AG08395 (cell line): ENCODE data around the gene TTC34.

Experiments used
- DNase-seq: peaks from one replicate; pipeline ENCODE4 v3.0.0; 2012; ENCODE audit warnings: mixed read lengths, low spot score

Gene TTC34

GRCh38 chr1:2604844-2605508, 196.5 kb downstream of the TTC34 start:
- DNase-seq: no peak

- DNase-seq: no peak
These were observed 197.2 kb downstream of the TTC34 start for GRCh38 chr1:2604156-2604843.

- no peak for DNase-seq
These were observed 197.9 kb downstream of the TTC34 start for GRCh38 chr1:2603521-2604155.

GRCh38 chr1:2602866-2603520, 198.5 kb downstream of the TTC34 start:
- no peak for DNase-seq

- DNase-seq: no peak
These were observed 199.1 kb downstream of the TTC34 start for GRCh38 chr1:2602311-2602835.

- no peak for DNase-seq
These were observed 199.7 kb downstream of the TTC34 start for GRCh38 chr1:2601721-2602303.

- DNase-seq: no peak
These were observed 203.1 kb downstream of the TTC34 start for GRCh38 chr1:2598329-2598931.

GRCh38 chr1:2597441-2598328, 203.8 kb downstream of the TTC34 start:
- DNase-seq: no peak

GRCh38 chr1:2596530-2597333, 204.8 kb downstream of the TTC34 start:
- DNase-seq: no peak

GRCh38 chr1:2595812-2596529, 205.5 kb downstream of the TTC34 start:
- DNase-seq: no peak

GRCh38 chr1:2595261-2595811, 206.2 kb downstream of the TTC34 start:
- DNase-seq: no peak

- DNase-seq: no peak
These were observed 206.8 kb downstream of the TTC34 start for GRCh38 chr1:2594641-2595131.

- no peak for DNase-seq
These were observed 207.4 kb downstream of the TTC34 start for GRCh38 chr1:2594001-2594640.

GRCh38 chr1:2593251-2593878, 208.1 kb downstream of the TTC34 start:
- no peak for DNase-seq

- no peak for DNase-seq
These were observed 208.8 kb downstream of the TTC34 start for GRCh38 chr1:2592672-2593071.

GRCh38 chr1:2591581-2592261, 209.8 kb downstream of the TTC34 start:
- no peak for DNase-seq

- DNase-seq: no peak
These were observed 210.3 kb downstream of the TTC34 start for GRCh38 chr1:2591233-2591580.
